HepG2 (cell line): ENCODE results near the gene RANBP3. TPM values are rescaled to one million over a fixed set of nuclear protein-coding genes. Genes with fewer than 3 reads are reported as not detected.

Source experiments
- ATAC-seq: fragments of 200-7000 bp; cut with Tn5 transposase; 3 replicates; pipeline ENCODE4 v1.9.1; 2020; ENCODE audit warnings: mild to moderate bottlenecking, moderate library complexity
- BruUV-seq: library from RNA; stranded (reverse); fragments of 400-500 nt; replicated peaks from 2 replicates; lab custom pipeline; 2021; lab: Mats Ljungman, UMichigan
- CTCF ChIA-PET: fragments of 300-600 bp; formaldehyde crosslinking; extraction: SDS; loops from one replicate; lab custom pipeline; 2021; ENCODE audit warnings: low total read pairs, inconsistent platforms, low intra/inter-chr PET ratio; lab: Yijun Ruan, JAX
- POLR2A ChIA-PET: fragments of 350-600 bp; sonication (Branson Sonifier 250); formaldehyde crosslinking; loops from one replicate; lab custom pipeline; 2020; ENCODE audit warnings: antibody characterized with exemption, inconsistent platforms; lab: Yijun Ruan, JAX
- DNase-seq: peaks from one replicate; pipeline ENCODE4 v3.0.0-alpha.2; 2015; ENCODE audit warnings: low spot score
- FAIRE-seq: peaks from 3 replicates; lab custom pipeline; 2011; peaks lifted over from hg19 to GRCh38; lab: Jason Lieb, UNC
- H2AFZ ChIP-seq: one replicate; pipeline ENCODE4 v1.6.1; 2011; ENCODE audit warnings: low read length, inconsistent platforms
- H3K27ac ChIP-seq: fragments of 300-600 bp; 3 replicates; pipeline ENCODE4 v1.8.0; 2011; ENCODE audit warnings: mixed run types, mild to moderate bottlenecking, mixed read lengths, low read length, inconsistent platforms; ENCODE audit not compliant: insufficient read depth; ENCODE audit errors: extremely low read length
- H3K27me3 ChIP-seq, 2 experiments: fragments of 200-600 bp in 1 of 2; 2 replicates in 1 of 2; 3 replicates in 1 of 2; pipeline versions ENCODE4 v1.6.0 to v1.8.0; 2011; ENCODE audit warnings: low read length in 2 of 2, mild to moderate bottlenecking in 2 of 2, moderate library complexity in 2 of 2, inconsistent platforms in 1 of 2; ENCODE audit not compliant: insufficient read depth in 2 of 2, control insufficient read depth in 1 of 2
- H3K36me3 ChIP-seq, 2 experiments: fragments of 200-600 bp in 1 of 2; replicated peaks in 1 of 2; 2 replicates in 1 of 2; 3 replicates in 1 of 2; pipeline versions ENCODE4 v1.5.1 to v1.8.0; 2011; ENCODE audit warnings: low read length in 2 of 2, inconsistent platforms in 1 of 2; ENCODE audit not compliant: insufficient read depth in 2 of 2, control insufficient read depth in 1 of 2
- H3K4me1 ChIP-seq: 2 replicates; pipeline ENCODE4 v1.5.1; 2012; ENCODE audit warnings: low read length, inconsistent platforms; ENCODE audit not compliant: insufficient read depth
- H3K4me2 ChIP-seq: 2 replicates; pipeline ENCODE4 v1.6.0; 2011; ENCODE audit warnings: low read depth, low read length, inconsistent platforms
- H3K4me3 ChIP-seq, 3 experiments: fragments of 200-600 bp in 1 of 3; sonication (generic), shearing (Covaris generic) in 1 of 3; replicated peaks in 1 of 3; 2 replicates each; pipeline ENCODE4 v1.5.1; 2011 to 2016; ENCODE audit warnings: low read length in 3 of 3, inconsistent platforms in 2 of 3, low read depth in 2 of 3, mild to moderate bottlenecking in 2 of 3, control low read depth in 1 of 3, mixed read lengths in 1 of 3; ENCODE audit not compliant: insufficient read depth in 1 of 3
- H3K79me2 ChIP-seq: one replicate; pipeline ENCODE4 v1.6.1; 2011; ENCODE audit warnings: low read length, inconsistent platforms; ENCODE audit not compliant: insufficient read depth
- H3K9ac ChIP-seq: 2 replicates; pipeline ENCODE4 v1.6.0; 2011; ENCODE audit warnings: mild to moderate bottlenecking, low read depth, low read length, inconsistent platforms; ENCODE audit not compliant: insufficient read depth
- H3K9me3 ChIP-seq: 2 replicates; pipeline ENCODE4 v1.5.1; 2012; ENCODE audit warnings: mild to moderate bottlenecking, low read length
- H4K20me1 ChIP-seq: 2 replicates; pipeline ENCODE4 v1.6.0; 2011; ENCODE audit warnings: inconsistent platforms, mild to moderate bottlenecking, low read length, moderate library complexity; ENCODE audit not compliant: insufficient read depth
- AGO1 ChIP-seq: fragments of 200-400 bp; formaldehyde crosslinking; IDR thresholded peaks from 2 replicates; pipeline ENCODE4 v1.6.1; 2017; ENCODE audit warnings: mild to moderate bottlenecking, low read depth, low read length, moderate library complexity; ENCODE audit not compliant: poor library complexity, severe bottlenecking
- AGO2 ChIP-seq: fragments of 200-400 bp; formaldehyde crosslinking; optimal IDR thresholded peaks from 2 replicates; pipeline ENCODE3; 2017; ENCODE audit warnings: mild to moderate bottlenecking, low read depth, low read length, moderate library complexity
- ATF3 ChIP-seq: sonication (generic); formaldehyde crosslinking; IDR thresholded peaks from 2 replicates; pipeline ENCODE4 v1.4.0; 2020; ENCODE audit warnings: missing genetic modification reagents
- DNMT1 ChIP-seq: sonication (generic); formaldehyde crosslinking; IDR thresholded peaks from 2 replicates; pipeline ENCODE4 v1.5.1; 2020; ENCODE audit warnings: mild to moderate bottlenecking, missing genetic modification reagents
- MIER3 ChIP-seq: IDR thresholded peaks from 2 replicates; pipeline ENCODE4 v1.6.1; 2016; ENCODE audit warnings: missing compliant biosample characterization, borderline replicate concordance
- NR2C2 ChIP-seq: sonication (generic); formaldehyde crosslinking; IDR thresholded peaks from 2 replicates; pipeline ENCODE4 v1.4.0; 2020; ENCODE audit warnings: missing genetic modification reagents, mild to moderate bottlenecking, moderate library complexity, borderline replicate concordance
- PAXIP1 ChIP-seq: sonication (generic); formaldehyde crosslinking; conservative IDR thresholded peaks from 2 replicates; pipeline ENCODE4 v1.4.0; 2020; ENCODE audit warnings: mild to moderate bottlenecking, missing genetic modification reagents, moderate library complexity
- POLR2A ChIP-seq, 2 experiments: IDR thresholded peaks; 2 replicates each; pipeline ENCODE4 v1.6.1; 2011; ENCODE audit warnings: low read depth in 2 of 2, low read length in 2 of 2, mild to moderate bottlenecking in 1 of 2, moderate library complexity in 1 of 2; ENCODE audit not compliant: insufficient read depth in 1 of 2
- POLR2AphosphoS5 ChIP-seq: IDR thresholded peaks from 2 replicates; pipeline ENCODE4 v1.6.1; 2012; ENCODE audit warnings: low read depth, low read length
- SNRNP70 ChIP-seq: fragments of 200-400 bp; formaldehyde crosslinking; IDR thresholded peaks from 2 replicates; pipeline ENCODE4 v1.6.1; 2017; ENCODE audit warnings: mild to moderate bottlenecking, low read depth, low read length, moderate library complexity
- ZC3H4 ChIP-seq: sonication (generic); formaldehyde crosslinking; IDR thresholded peaks from 2 replicates; pipeline ENCODE4 v1.4.0; 2020; ENCODE audit warnings: missing genetic modification reagents, borderline replicate concordance
- ZNF343 ChIP-seq: sonication (generic); formaldehyde crosslinking; IDR thresholded peaks from 2 replicates; pipeline ENCODE4 v1.4.0; 2020; ENCODE audit warnings: mild to moderate bottlenecking, missing genetic modification reagents
- ZNF878 ChIP-seq: sonication (generic); formaldehyde crosslinking; IDR thresholded peaks from 2 replicates; pipeline ENCODE4 v1.8.1; 2023; ENCODE audit warnings: mild to moderate bottlenecking, missing genetic modification reagents, moderate library complexity
- ZSCAN25 ChIP-seq: sonication (generic); formaldehyde crosslinking; IDR thresholded peaks from 2 replicates; pipeline ENCODE4 v1.8.0; 2022; ENCODE audit warnings: mild to moderate bottlenecking, missing genetic modification reagents
- WGBS: methylation state at CpG from one replicate; pipeline ENCODE4 v1.1.6; 2017; ENCODE audit warnings: low lambda C conversion rate; 5-methylcytosine and 5-hydroxymethylcytosine counted together
- in situ Hi-C: cut with HindIII; loops from 2 replicates; pipeline ENCODE4 v1.10.0; 2017; ENCODE audit warnings: low pct_unique_long_range_greater_than_20kb; ENCODE audit not compliant: extremely low pct_ligation_motif_present
- intact Hi-C: fragments of 100-400 bp; cut with micrococcal nuclease; formaldehyde crosslinking; loops from one replicate; pipeline ENCODE4 v1.10.0; 2022; ENCODE audit not compliant: unreplicated experiment
- polyA plus RNA-seq, 8 experiments: library from polyadenylated mRNA; depleted of rRNA in 3 of 8; stranded (reverse) in 7 of 8; unstranded in 1 of 8; fragments of >200 nt; fragmentation: Illumina TruSeq in 4 of 8; extraction: Trizol in 4 of 8; gene quantifications; 2 replicates each; pipeline versions ENCODE4 v1.2.1 to v1.2.3, GENCODE V29; 2011 to 2016; ENCODE audit warnings: low read depth in 4 of 8, missing spikeins in 1 of 8, mixed read lengths in 1 of 8; ENCODE audit not compliant: insufficient read depth in 1 of 8
- total RNA-seq, 5 experiments: library from RNA; depleted of rRNA; stranded (reverse); fragments of >200 nt; fragmentation: Illumina TruSeq; extraction: Trizol; gene quantifications; 2 replicates each; pipeline ENCODE4 v1.2.3, GENCODE V29; 2016; ENCODE audit warnings: low read depth in 1 of 5

The RANBP3 gene
- total and polyA plus RNA-seq, 2 of the 13 experiments (the other 11 are each of a cell fraction or from before 2014, with no cell fraction given), result 39.5 to 149 TPM

GRCh38 chr19:5894704-5895349, 83.1 kb downstream of the RANBP3 start:
- no peak for FAIRE-seq
- 95% methylated on average over 11 of the region's 28 CpGs for whole genome bisulfite sequencing

GRCh38 chr19:5893907-5894703, 83.8 kb downstream of the RANBP3 start:
- POLR2A ChIA-PET, result interaction anchor here (1.2 to 1.5 kb wide), 4 partner anchors 9 to 66 kb away, joined by 4 to 7 read pairs (median 6); partner anchors contain the start of genes FUT6 and NDUFA11
- no peaks in the 10 kb centered on the region for H3K9me3 ChIP-seq
- intact Hi-C loops (no loop called here), in situ Hi-C loops (loop anchor here (5.0 kb wide), 2 partner anchors 57 to 87 kb away; partner anchors contain the start of genes FUT6 and NRTN)
- H2AFZ ChIP-seq, result no peak overlapping the region
- H3K79me2 ChIP-seq, result peaks cover 6% of the 10 kb centered on the region
- no peak overlapping the region for H3K27ac ChIP-seq
- WGBS, result 90% methylated on average over 14 of the region's 28 CpGs
- TSS peak; percentile 35 for BruUV-seq
- CTCF ChIA-PET, result interaction anchor here (3.9 kb wide), 1 partner anchor 89 kb away, joined by 71 read pairs; the partner anchor contains the start of gene NRTN
- H3K9ac ChIP-seq, result no peak overlapping the region
- H3K4me1 ChIP-seq, result peaks cover 41% of the 10 kb centered on the region
- H3K27me3 ChIP-seq, result no peaks in the 10 kb centered on the region
- no peaks in the 10 kb centered on the region for H4K20me1 ChIP-seq
- FAIRE-seq, result no peak
- no peak for DNase-seq
- no peak overlapping the region for H3K4me2 ChIP-seq
- H3K36me3 ChIP-seq, result peaks cover 7 to 33% of the 10 kb centered on the region in 2 experiments; a peak in 4 of 5 replicates
- ATAC-seq, result no peak
- no peak overlapping the region for H3K4me3 ChIP-seq
- TF ChIP-seq ZNF343 (no peak), AGO2 (peak; percentile 97), NR2C2 (CRISPR knock-in tag) (0 out of 2 replicates have a peak, but pooled peaks have one; percentile 5), SNRNP70 (no peak), POLR2A (IDR thresholded peaks at IDR 0.05; ENCODE audit: insufficient read depth in 1 of 2, low read depth in 2 of 2, low read length in 2 of 2) (peak in 1 of 2 experiments; percentile 48; a peak in 1 of 4 replicates), PAXIP1 (CRISPR knock-in tag) (no peak), POLR2AphosphoS5 (0 out of 2 replicates have a peak, but pooled peaks have one; percentile 11), AGO1 (peak; percentile 89)

More at GRCh38 chr19:5894704-5895349, 83.1 kb downstream of the RANBP3 start:
- peaks cover 9% of the 10 kb centered on the region for H3K79me2 ChIP-seq
- no peak overlapping the region for H3K27ac ChIP-seq
- H3K9me3 ChIP-seq, result no peaks in the 10 kb centered on the region
- H3K4me2 ChIP-seq, result no peak overlapping the region
- H3K9ac ChIP-seq, result no peak overlapping the region
- CTCF ChIA-PET, result no interaction called here
- H4K20me1 ChIP-seq, result 0 out of 2 replicates have a peak, but pooled peaks cover 1% of the 10 kb centered on the region
- peaks cover 7 to 35% of the 10 kb centered on the region in 2 experiments; a peak in 4 of 5 replicates for H3K36me3 ChIP-seq
- BruUV-seq, result no TSS peak
- H3K4me3 ChIP-seq, result no peak overlapping the region
- TF ChIP-seq MIER3 (CRISPR knock-in tag) (no peak), ZC3H4 (CRISPR knock-in tag) (no peak), ZNF878 (CRISPR knock-in tag) (no peak), DNMT1 (CRISPR knock-in tag) (no peak), ATF3 (CRISPR knock-in tag) (no peak), ZSCAN25 (CRISPR knock-in tag) (no peak), AGO2 (peak; percentile 19)
- in situ Hi-C loops (loop anchor here (5.0 kb wide), 2 partner anchors 58 to 88 kb away; partner anchors contain the start of genes FUT6 and NRTN), intact Hi-C loops (no loop called here)
- no peak for DNase-seq
- no peaks in the 10 kb centered on the region for H3K27me3 ChIP-seq
- no peak overlapping the region for H2AFZ ChIP-seq
- ATAC-seq, result no peak
- H3K4me1 ChIP-seq, result peaks cover 35% of the 10 kb centered on the region
- POLR2A ChIA-PET, result interaction anchor here (1.5 kb wide), 1 partner anchor 9 kb away, joined by 7 read pairs; the partner anchor contains the start of gene NDUFA11
